A549 (cell line): ENCODE data around the gene HSPA1A. TPM values are rescaled to one million over a fixed set of nuclear protein-coding genes. Genes with fewer than 3 reads are reported as not detected.
"Not testable (repeated sequence)": the region's sequence is repeated elsewhere in the genome, so short reads cannot be mapped to it uniquely, and the experiment has no call there.

ENCODE experiments used
- ATAC-seq, 2 experiments: fragments of 200-7000 bp in 1 of 2; fragments of >200 bp in 1 of 2; cut with Nextera tagmentation in 1 of 2; cut with Tn5 transposase in 1 of 2; 3 replicates each; pipeline versions ENCODE4 v1.8.0 to v1.9.1; 2018 to 2020; ENCODE audit warnings: mild to moderate bottlenecking in 1 of 2, moderate library complexity in 1 of 2
- CTCF ChIA-PET: fragments of 300-600 bp; sonication (Branson Sonifier 250); formaldehyde crosslinking; extraction: SDS; loops from one replicate; lab custom pipeline; 2021; ENCODE audit warnings: antibody characterized with exemption, inconsistent platforms; lab: Yijun Ruan, JAX
- POLR2A ChIA-PET: fragments of 350-600 bp; formaldehyde crosslinking; extraction: SDS; loops from one replicate; lab custom pipeline; 2021; ENCODE audit warnings: antibody characterized with exemption, inconsistent platforms; lab: Yijun Ruan, JAX
- DNase-seq, 2 experiments: peaks; one replicate each; pipeline versions ENCODE4 v3.0.0 to v3.0.0-alpha.2; 2011 to 2016; ENCODE audit warnings: low read depth in 1 of 2, low spot score in 1 of 2
- FAIRE-seq: peaks from 2 replicates; lab custom pipeline; 2011; peaks lifted over from hg19 to GRCh38; lab: Jason Lieb, UNC
- H3K27ac ChIP-seq, 2 experiments: fragments of >200 bp; sonication (Bioruptor Twin); formaldehyde crosslinking; 3 replicates each; pipeline ENCODE4 v1.5.1; 2016 to 2017
- H3K4me1 ChIP-seq: fragments of >200 bp; sonication (Bioruptor Twin); formaldehyde crosslinking; 3 replicates; pipeline ENCODE4 v1.6.1; 2016
- H3K4me2 ChIP-seq: fragments of >200 bp; sonication (Bioruptor Twin); formaldehyde crosslinking; 3 replicates; pipeline ENCODE4 v1.6.1; 2016
- H3K4me3 ChIP-seq: fragments of >200 bp; sonication (Bioruptor Twin); formaldehyde crosslinking; 3 replicates; pipeline ENCODE4 v1.5.1; 2016
- H3K9me3 ChIP-seq: fragments of >200 bp; sonication (Bioruptor Twin); formaldehyde crosslinking; 3 replicates; pipeline ENCODE4 v1.6.1; 2016
- CBX2 ChIP-seq: fragments of 200-600 bp; sonication (generic); IDR thresholded peaks from 2 replicates; pipeline ENCODE4 v1.6.1; 2016; ENCODE audit warnings: low read depth, mild to moderate bottlenecking, borderline replicate concordance
- CBX8 ChIP-seq: fragments of 200-600 bp; sonication (generic); IDR thresholded peaks from 2 replicates; pipeline ENCODE4 v1.6.1; 2016
- CHD2 ChIP-seq: fragments of 150-350 bp; IDR thresholded peaks from 2 replicates; pipeline ENCODE4 v1.6.1; 2014; ENCODE audit warnings: low read length; ENCODE audit not compliant: partially characterized antibody
- EHF ChIP-seq: fragments of 250-450 bp; sonication (Bioruptor Pico); IDR thresholded peaks from 2 replicates; pipeline ENCODE4 v1.5.0; 2020; ENCODE audit warnings: mild to moderate bottlenecking
- FOSL2 ChIP-seq, 2 experiments: fragments of 450-650 bp in 1 of 2; fragments of >200 bp in 1 of 2; sonication (Bioruptor Twin) in 1 of 2; formaldehyde crosslinking; IDR thresholded peaks; 2 replicates each; pipeline versions ENCODE4 v1.5.0 to v1.6.1; 2016 to 2020; ENCODE audit warnings: mild to moderate bottlenecking in 1 of 2, moderate library complexity in 1 of 2
- HMGXB4 ChIP-seq: fragments of 250-450 bp; sonication (Bioruptor Pico); IDR thresholded peaks from 2 replicates; pipeline ENCODE4 v1.5.0; 2021; ENCODE audit warnings: mild to moderate bottlenecking, moderate library complexity, borderline replicate concordance
- HOXB13 ChIP-seq: fragments of 250-450 bp; sonication (Bioruptor Pico); IDR thresholded peaks from 2 replicates; pipeline ENCODE4 v1.5.0; 2020; ENCODE audit warnings: low read depth, mild to moderate bottlenecking, moderate library complexity
- JUN ChIP-seq, 2 experiments: fragments of >200 bp; sonication (Bioruptor Twin); formaldehyde crosslinking; IDR thresholded peaks; 2 replicates in 1 of 2; 3 replicates in 1 of 2; pipeline ENCODE4 v1.6.1; 2016 to 2017
- JUNB ChIP-seq: fragments of >200 bp; sonication (Bioruptor Twin); formaldehyde crosslinking; IDR thresholded peaks from 2 replicates; pipeline ENCODE4 v1.6.1; 2016
- KDM1A ChIP-seq: fragments of 200-600 bp; sonication (generic); IDR thresholded peaks from 2 replicates; pipeline ENCODE4 v1.6.1; 2016; ENCODE audit warnings: low read depth, mild to moderate bottlenecking
- KDM5A ChIP-seq: fragments of 200-600 bp; sonication (generic); IDR thresholded peaks from 2 replicates; pipeline ENCODE4 v1.6.1; 2016; ENCODE audit warnings: antibody characterized with exemption, mild to moderate bottlenecking
- MAZ ChIP-seq: fragments of 150-350 bp; IDR thresholded peaks from 2 replicates; pipeline ENCODE4 v1.6.1; 2014; ENCODE audit warnings: antibody characterized with exemption, low read depth, low read length, borderline replicate concordance
- MYC ChIP-seq: IDR thresholded peaks from 2 replicates; pipeline ENCODE4 v1.6.1; 2012; ENCODE audit warnings: mild to moderate bottlenecking, inconsistent platforms, low read length, improper control_type of control experiment, borderline replicate concordance
- PBX3 ChIP-seq: IDR thresholded peaks from 2 replicates; pipeline ENCODE4 v1.6.1; 2012
- POLR2A ChIP-seq: IDR thresholded peaks from 2 replicates; pipeline ENCODE4 v1.6.1; 2012; ENCODE audit warnings: mild to moderate bottlenecking, low read length
- POLR2AphosphoS2 ChIP-seq: conservative IDR thresholded peaks from 2 replicates; pipeline ENCODE4 v1.6.1; 2012; ENCODE audit warnings: low read length, improper control_type of control experiment, inconsistent platforms
- RARB ChIP-seq: fragments of 250-450 bp; sonication (Bioruptor Pico); IDR thresholded peaks from 2 replicates; pipeline ENCODE4 v1.8.0; 2021; ENCODE audit warnings: mild to moderate bottlenecking, moderate library complexity
- RNF2 ChIP-seq: fragments of 200-600 bp; sonication (generic); IDR thresholded peaks from 2 replicates; pipeline ENCODE4 v1.6.1; 2016; ENCODE audit warnings: low read depth, mild to moderate bottlenecking, antibody characterized with exemption, moderate library complexity, borderline replicate concordance
- SMC3 ChIP-seq: fragments of >200 bp; sonication (Bioruptor Twin); formaldehyde crosslinking; IDR thresholded peaks from 3 replicates; pipeline ENCODE4 v1.6.1; 2018; ENCODE audit warnings: inconsistent platforms
- SREBF2 ChIP-seq: fragments of 450-650 bp; IDR thresholded peaks from 2 replicates; pipeline ENCODE4 v1.6.1; 2014; ENCODE audit warnings: mild to moderate bottlenecking, moderate library complexity
- TFCP2L1 ChIP-seq: fragments of 250-450 bp; sonication (Bioruptor Pico); IDR thresholded peaks from 2 replicates; pipeline ENCODE4 v1.5.0; 2021; ENCODE audit warnings: mild to moderate bottlenecking
- ZC3H11A ChIP-seq: fragments of 450-650 bp; IDR thresholded peaks from 2 replicates; pipeline ENCODE4 v1.6.1; 2014; ENCODE audit warnings: antibody characterized with exemption, mild to moderate bottlenecking
- ZFP36 ChIP-seq: fragments of 450-650 bp; IDR thresholded peaks from 2 replicates; pipeline ENCODE4 v1.6.1; 2014; ENCODE audit warnings: borderline replicate concordance; ENCODE audit not compliant: partially characterized antibody
- ZSCAN20 ChIP-seq: fragments of 250-450 bp; sonication (Bioruptor Pico); IDR thresholded peaks from 2 replicates; pipeline ENCODE4 v1.8.0; 2022; ENCODE audit warnings: mild to moderate bottlenecking, moderate library complexity
- WGBS: methylation state at CpG from one replicate; pipeline ENCODE4 v1.1.6; 2017; ENCODE audit errors: missing lambda C conversion rate; 5-methylcytosine and 5-hydroxymethylcytosine counted together
- polyA plus RNA-seq, 4 experiments: library from polyadenylated mRNA; depleted of rRNA in 3 of 4; stranded (reverse); fragments of >200 nt; fragmentation: RNase III in 1 of 4; extraction: RNeasy Plus Mini Kit Qiagen cat#74134 plus additional on column Dnase treatment in 1 of 4; gene quantifications; 2 replicates in 3 of 4; 3 replicates in 1 of 4; pipeline ENCODE4 v1.2.3, GENCODE V29; 2011 to 2017
- TF ChIP-seq, protein P1 (sequence below): fragments of 150-350 bp; IDR thresholded peaks from 2 replicates; pipeline ENCODE4 v1.6.1; 2014; ENCODE audit warnings: low read depth, mild to moderate bottlenecking, low read length

HSPA1A gene
- polyA plus RNA-seq, 2 of the 4 experiments (the other 2 are of a cell fraction): 122 to 204 TPM

DNA sequence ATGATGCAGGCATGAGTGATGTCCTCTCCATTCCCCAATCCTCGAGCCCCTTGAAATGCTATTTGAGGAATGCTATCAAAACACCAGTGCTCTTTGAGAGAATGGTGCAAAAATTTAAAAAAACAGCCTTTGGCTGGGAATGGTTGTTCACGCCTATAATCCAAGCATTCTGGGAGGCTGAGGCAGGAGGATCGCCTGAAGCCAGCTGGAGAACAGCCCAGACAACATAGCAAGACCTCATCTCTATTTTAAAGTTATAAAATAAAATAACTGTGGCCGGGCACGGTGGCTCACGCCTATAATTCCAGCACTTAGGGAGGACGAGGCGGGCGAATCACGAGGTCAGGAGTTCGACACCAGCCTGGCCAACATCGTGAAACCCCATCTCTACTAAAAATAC, 15.6 kb upstream of the HSPA1A start:
- Histone ChIP-seq H3K4me1 (peaks cover 4% of the 10 kb centered on the region; the same call in 1 of the 3 replicates), H3K4me3 (no peak overlapping the region), H3K4me2 (no peak overlapping the region), H3K27ac (no peak overlapping the region), H3K9me3 (no peaks in the 10 kb centered on the region)
- no peak for DNase-seq
- no peak for ATAC-seq
- POLR2A ChIA-PET: interaction anchor here (1.0 to 1.4 kb wide), 2 partner anchors 15 to 28 kb away, joined by 8 read pairs; partner anchors contain the start of genes HSPA1A, HSPA1B and HSPA1L
- 93% methylated on average over 12 of the region's 12 CpGs for WGBS
- FAIRE-seq: no peak
- CTCF ChIA-PET: interaction anchor here (1.5 to 2.7 kb wide), 2 partner anchors 30 to 70 kb away, joined by 5 to 12 read pairs; partner anchors contain the start of gene DDAH2
- TF ChIP-seq RNF2: no peak
- no peak for TF ChIP-seq SMC3
- TF ChIP-seq JUNB: no peak
- TF ChIP-seq SREBF2: no peak
- no peak for TF ChIP-seq CBX2
- TF ChIP-seq, protein P1, sequence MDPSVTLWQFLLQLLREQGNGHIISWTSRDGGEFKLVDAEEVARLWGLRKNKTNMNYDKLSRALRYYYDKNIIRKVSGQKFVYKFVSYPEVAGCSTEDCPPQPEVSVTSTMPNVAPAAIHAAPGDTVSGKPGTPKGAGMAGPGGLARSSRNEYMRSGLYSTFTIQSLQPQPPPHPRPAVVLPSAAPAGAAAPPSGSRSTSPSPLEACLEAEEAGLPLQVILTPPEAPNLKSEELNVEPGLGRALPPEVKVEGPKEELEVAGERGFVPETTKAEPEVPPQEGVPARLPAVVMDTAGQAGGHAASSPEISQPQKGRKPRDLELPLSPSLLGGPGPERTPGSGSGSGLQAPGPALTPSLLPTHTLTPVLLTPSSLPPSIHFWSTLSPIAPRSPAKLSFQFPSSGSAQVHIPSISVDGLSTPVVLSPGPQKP: no peak
- no peak for TF ChIP-seq HOXB13 (CRISPR knock-in tag)
- no peak for TF ChIP-seq KDM5A
- TF ChIP-seq PBX3: no peak
- no peak for TF ChIP-seq MYC
- no peak for TF ChIP-seq POLR2AphosphoS2
- no peak for TF ChIP-seq TFCP2L1 (CRISPR knock-in tag)
- no peak for TF ChIP-seq ZC3H11A
- TF ChIP-seq EHF (CRISPR knock-in tag): no peak
- TF ChIP-seq POLR2A: no peak
- TF ChIP-seq ZSCAN20 (CRISPR knock-in tag): no peak
- no peak for TF ChIP-seq FOSL2 (IDR thresholded peaks at IDR 0.05)
- no peak for TF ChIP-seq FOSL2 (CRISPR knock-in tag; IDR thresholded peaks at IDR 0.05)
- TF ChIP-seq KDM1A: no peak
- TF ChIP-seq, all 56 proteins: peak for 0

GRCh38 chr6:31801031-31801927, 14.1 kb upstream of the HSPA1A start:
- FAIRE-seq, H3K27ac ChIP-seq, ATAC-seq, DNase-seq, H3K9me3 ChIP-seq, H3K4me3 ChIP-seq, H3K4me1 ChIP-seq, H3K4me2 ChIP-seq: not testable (repeated sequence)
- CTCF ChIA-PET: interaction anchor here (0.8 to 2.7 kb wide), 4 partner anchors 11 to 72 kb away, joined by 3 to 12 read pairs (median 4); partner anchors contain the start of gene DDAH2
- WGBS: 96% methylated on average over 8 of the region's 8 CpGs
- POLR2A ChIA-PET: interaction anchor here (1.1 kb wide), 1 partner anchor 14 kb away, joined by 4 read pairs; the partner anchor contains the start of genes HSPA1A and HSPA1L

DNA sequence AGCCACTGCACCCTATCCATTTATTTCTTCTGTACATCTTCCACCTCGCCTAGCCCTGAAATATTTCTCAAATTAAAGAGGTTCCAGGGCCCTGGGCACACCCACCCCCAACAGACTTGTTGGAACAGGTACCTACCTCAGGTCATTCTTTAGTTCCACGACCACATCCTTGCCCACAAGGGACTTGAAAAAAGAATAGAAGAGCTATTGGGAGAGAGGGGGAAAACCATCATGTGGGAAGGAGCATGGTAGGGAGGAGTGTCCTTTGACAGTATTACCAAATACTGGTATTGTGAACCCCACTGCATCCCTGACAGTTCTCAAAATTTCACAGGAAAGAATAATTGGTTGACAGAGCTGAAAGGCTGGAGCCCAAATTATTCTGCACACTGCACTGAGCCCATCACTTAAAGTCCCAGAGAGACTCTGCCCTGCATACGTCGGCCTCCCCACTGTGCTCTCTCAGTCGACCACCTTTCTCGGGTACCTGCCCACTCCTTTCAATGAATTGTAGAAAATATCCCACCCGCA, 9.3 kb upstream of the HSPA1A start:
- Histone ChIP-seq H3K27ac (peak overlapping the region; percentile 84 to 92), H3K4me2 (peak overlapping the region; percentile 75), H3K4me1 (peaks cover 12% of the 10 kb centered on the region), H3K9me3 (no peaks in the 10 kb centered on the region), H3K4me3 (peak overlapping the region; percentile 56)
- DNase-seq (no peak), ATAC-seq (peak; percentile 49 to 50; a peak in 4 of 6 replicates), FAIRE-seq (no peak)
- WGBS: 17% methylated on average over 7 of the region's 7 CpGs
- ChIA-PET POLR2A (interaction anchor here (0.5 to 2.2 kb wide), 4 partner anchors 9 to 21 kb away, joined by 3 to 54 read pairs (median 18); partner anchors contain the start of genes HSPA1A, HSPA1B, HSPA1L and VARS1), CTCF (interaction anchor here (0.8 to 4.1 kb wide), 9 partner anchors 10 to 78 kb away, joined by 3 to 27 read pairs (median 5); partner anchors contain the start of genes DDAH2 and VARS1)
- TF ChIP-seq HOXB13 (CRISPR knock-in tag) (no peak), JUNB (no peak), HMGXB4 (no peak), SREBF2 (no peak), CBX8 (no peak), JUN (IDR thresholded peaks at IDR 0.05) (no peak), CHD2 (no peak), CBX2 (no peak), MAZ (no peak), RARB (CRISPR knock-in tag) (no peak), ZFP36 (no peak)
